Measurements from ENCODE around the gene FBXO4.

Gene FBXO4, protein sequence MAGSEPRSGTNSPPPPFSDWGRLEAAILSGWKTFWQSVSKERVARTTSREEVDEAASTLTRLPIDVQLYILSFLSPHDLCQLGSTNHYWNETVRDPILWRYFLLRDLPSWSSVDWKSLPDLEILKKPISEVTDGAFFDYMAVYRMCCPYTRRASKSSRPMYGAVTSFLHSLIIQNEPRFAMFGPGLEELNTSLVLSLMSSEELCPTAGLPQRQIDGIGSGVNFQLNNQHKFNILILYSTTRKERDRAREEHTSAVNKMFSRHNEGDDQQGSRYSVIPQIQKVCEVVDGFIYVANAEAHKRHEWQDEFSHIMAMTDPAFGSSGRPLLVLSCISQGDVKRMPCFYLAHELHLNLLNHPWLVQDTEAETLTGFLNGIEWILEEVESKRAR

DNA sequence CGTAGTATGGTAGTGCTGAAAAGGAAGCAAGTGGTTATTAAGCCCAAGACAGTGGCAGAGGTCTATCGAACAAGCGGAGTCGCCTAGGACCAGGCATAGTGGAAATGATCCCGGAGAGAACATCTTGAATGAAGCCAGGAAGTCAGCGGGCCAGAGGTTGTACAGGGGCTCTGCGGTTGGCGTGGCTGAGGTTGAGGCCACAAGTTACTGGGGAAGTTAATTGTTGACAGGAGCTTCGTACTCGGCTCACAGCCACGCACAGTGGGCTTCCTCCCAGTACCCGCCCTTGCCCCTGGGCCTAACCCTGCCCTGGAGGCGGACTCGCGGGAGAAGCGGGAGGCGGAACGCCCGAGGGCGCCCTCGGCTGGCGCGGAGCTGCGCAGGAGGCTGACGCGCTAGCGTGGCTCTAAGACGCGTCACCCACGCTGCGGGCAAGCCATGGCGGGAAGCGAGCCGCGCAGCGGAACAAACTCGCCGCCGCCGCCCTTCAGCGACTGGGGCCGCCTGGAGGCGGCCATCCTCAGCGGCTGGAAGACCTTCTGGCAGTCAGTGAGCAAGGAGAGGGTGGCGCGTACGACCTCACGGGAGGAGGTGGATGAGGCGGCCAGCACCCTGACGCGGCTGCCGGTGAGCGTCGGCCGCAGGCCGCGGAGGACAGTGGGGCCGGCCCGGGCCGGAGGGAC is at the start of gene FBXO4:
TSS of gene FBXO4 (plus strand) at position 410 of the 683 bp plus-strand sequence. CDS start at position 439, 29 bp downstream.
- peak; percentile 88 for DNase-seq (ENCODE audit: low read depth)

GRCh38 chr5:41876678-41877077 is 48.4 kb upstream of the FBXO4 start:
- DNase-seq (ENCODE audit: low read depth): no peak

DNA sequence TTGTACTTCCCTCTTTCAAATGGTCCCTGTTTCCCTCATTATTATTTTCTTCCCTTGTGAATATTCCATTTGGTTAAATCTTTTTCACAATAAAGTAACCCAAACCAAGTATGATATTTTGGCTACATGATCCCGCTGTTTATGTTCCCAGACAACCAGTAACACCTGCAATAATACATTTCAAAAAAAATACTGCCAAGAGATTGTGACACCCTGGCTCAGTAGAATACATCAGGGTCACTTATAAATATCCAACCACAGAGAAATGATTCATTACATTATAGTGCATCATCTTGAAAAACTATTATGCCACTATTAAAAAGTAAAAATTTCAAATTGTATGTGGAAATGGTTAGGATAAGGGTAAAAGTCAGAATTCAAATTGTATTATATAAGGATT is 47.7 kb upstream of the FBXO4 start:
- no peak for DNase-seq (ENCODE audit: low read depth)

- no peak for DNase-seq (ENCODE audit: low read depth)
Observed at GRCh38 chr5:41878173-41878572, 46.9 kb upstream of the FBXO4 start.

GRCh38 chr5:41878643-41879478 is 46.2 kb upstream of the FBXO4 start:
- no peak for DNase-seq (ENCODE audit: low read depth)

DNA sequence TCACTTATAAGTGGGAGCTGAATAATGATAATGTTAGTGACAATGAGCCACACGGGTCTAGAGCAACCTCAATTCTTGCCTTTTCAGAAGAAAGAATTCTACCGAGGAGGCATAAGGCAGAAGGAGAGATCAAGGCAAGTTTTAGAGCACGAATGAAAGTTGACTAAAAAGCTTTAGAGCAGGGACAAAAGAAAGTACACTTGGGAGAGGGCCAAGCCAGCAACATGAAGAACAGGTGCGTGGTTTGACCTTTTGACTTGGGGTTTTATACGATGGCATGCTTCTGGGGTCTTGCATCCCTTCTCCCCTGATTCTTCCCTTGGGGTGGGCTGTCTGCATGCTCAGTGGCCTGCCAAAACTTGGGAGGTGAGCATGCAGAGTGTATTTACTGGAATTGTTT is 42.3 kb upstream of the FBXO4 start:
- DNase-seq (ENCODE audit: low read depth): no peak

GRCh38 chr5:41883243-41883642 is 41.8 kb upstream of the FBXO4 start:
- no peak for DNase-seq (ENCODE audit: low read depth)

- no peak for DNase-seq (ENCODE audit: low read depth)
Observed at GRCh38 chr5:41883936-41884335, 41.1 kb upstream of the FBXO4 start.

DNA sequence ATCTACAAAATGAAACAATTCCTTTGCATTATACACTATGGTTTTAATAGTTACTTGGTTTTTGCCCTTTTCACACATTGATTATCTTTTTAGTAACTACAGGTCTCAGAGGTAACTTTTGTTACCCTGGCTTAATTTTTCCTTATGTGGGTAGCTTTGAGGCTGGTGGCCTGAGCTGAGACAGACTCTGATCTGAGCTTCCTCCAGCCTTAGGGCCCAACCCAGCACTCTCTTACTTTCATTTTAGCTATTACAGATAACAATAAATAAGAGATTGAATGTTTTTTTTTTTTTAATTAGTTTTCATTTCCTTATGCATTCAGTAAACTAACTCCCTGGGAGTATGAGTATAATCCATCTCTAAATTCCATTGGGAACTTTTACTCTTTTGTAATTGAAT is 39.8 kb upstream of the FBXO4 start:
- DNase-seq (ENCODE audit: low read depth): no peak

DNA sequence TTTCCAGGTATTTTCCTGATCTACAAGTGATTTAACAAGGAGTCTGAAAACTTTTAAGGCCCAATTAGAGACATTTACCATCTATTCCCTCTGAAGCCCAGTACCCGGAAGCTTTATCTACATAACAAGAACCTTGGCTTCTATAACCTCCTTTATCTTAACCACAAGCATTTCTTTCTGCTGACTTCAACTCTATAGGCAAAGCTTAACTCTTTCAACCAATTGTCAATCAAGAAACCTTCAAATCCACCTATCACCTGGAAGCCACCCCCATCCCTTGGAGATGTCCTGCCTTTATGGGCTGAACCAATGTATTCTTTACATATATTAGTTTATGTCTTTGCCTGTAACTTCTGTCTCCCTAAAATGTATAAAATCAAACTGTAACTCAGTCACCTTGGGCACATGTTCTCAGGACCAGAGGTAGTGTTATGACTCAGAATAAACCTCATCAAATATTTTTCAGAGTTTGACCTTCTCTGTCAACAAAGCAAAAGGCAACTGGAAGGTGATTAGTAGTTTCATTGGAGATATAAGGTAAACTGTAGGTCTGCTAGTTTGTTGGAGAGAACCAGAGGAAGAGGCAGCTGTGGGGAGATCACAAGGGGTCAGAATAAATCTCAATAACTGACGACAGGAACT is 33.9 kb upstream of the FBXO4 start:
- no peak for DNase-seq (ENCODE audit: low read depth)

GRCh38 chr5:41892031-41892430 is 33.0 kb upstream of the FBXO4 start:
- no peak for DNase-seq (ENCODE audit: low read depth)

DNA sequence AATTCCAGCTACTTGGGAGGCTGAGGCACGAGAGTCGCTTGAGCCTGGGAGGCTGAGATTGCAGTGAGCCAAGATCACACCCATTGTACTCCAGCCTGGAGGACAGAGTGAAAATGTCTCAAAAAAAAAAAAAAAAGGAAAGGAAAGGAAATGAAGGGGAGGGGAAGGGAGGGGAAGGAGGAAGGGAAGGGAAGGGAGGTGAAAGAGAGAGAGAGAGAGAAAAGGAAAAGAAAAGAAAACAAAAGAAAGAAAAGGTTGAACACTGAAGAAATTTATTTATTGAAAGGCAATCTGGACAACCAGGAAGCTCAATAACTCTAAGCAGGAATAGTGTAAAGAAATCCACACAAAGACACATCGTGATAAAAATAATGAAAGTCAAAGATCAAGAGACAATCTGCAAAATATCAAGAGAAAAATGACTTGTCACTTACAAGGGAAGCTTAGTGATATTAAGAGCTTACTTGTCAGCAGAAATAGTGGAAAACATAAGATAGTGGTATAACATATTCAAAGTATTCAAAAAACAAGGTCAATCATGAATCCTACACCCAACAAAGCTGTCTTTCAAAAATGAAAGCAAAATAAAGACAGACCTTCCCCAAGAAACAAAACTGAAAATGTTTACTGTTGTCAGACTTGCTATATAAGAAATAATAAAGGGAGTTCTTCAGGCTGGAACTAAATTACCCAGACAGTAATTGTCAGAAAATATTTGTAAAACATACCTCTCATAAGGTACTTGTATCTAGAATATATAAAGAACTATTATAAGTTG is 31.8 kb upstream of the FBXO4 start:
- no peak for DNase-seq (ENCODE audit: low read depth)

DNA sequence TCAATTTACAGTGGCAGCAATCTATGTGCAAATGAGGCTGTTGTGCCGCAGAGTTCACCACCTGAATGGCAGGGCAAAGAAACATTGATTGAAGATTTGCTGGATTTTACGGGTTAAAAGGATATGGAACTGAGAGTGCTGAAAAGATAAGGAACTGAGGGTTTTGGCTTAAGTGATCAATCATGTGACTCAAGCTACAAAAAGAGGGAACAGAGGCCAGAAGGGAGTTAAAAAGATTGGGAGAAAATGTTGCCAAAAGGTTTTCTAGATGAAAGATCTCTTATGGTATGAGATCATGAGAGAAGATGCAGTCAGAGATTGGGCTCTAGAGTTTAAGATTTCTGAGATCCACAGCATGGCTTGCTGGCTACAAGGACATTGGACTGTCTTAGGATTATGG is 28.9 kb upstream of the FBXO4 start:
- DNase-seq (ENCODE audit: low read depth): no peak

GRCh38 chr5:41903382-41903891 is 21.6 kb upstream of the FBXO4 start:
- no peak for DNase-seq (ENCODE audit: low read depth)

- peak; percentile 99 for DNase-seq (ENCODE audit: low read depth)
Observed at GRCh38 chr5:41903892-41904799, 20.9 kb upstream of the FBXO4 start, which contains the start of gene RIMOC1. RIMOC1 (plus strand) TSS chr5:41904344; CDS start chr5:41904368, 24 bp downstream.

DNA sequence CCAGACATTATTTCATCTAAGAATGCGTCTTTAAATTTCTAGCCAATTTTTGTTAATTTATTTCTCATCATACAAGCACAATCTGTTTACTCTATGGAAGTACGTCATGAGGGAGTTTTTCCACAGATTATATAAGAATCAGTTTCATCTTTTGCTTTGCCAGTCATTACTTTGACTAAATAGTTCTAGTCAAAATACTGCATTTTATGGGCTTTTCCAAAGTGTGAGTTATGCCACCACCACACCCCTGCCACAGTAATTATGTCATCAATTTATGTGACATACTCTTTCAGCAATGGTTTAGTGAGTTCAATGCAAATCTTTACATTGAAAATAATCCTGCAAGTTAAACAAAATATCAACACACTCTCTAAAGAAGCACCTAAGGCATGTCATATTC is 18.9 kb upstream of the FBXO4 start:
- DNase-seq (ENCODE audit: low read depth): no peak

DNA sequence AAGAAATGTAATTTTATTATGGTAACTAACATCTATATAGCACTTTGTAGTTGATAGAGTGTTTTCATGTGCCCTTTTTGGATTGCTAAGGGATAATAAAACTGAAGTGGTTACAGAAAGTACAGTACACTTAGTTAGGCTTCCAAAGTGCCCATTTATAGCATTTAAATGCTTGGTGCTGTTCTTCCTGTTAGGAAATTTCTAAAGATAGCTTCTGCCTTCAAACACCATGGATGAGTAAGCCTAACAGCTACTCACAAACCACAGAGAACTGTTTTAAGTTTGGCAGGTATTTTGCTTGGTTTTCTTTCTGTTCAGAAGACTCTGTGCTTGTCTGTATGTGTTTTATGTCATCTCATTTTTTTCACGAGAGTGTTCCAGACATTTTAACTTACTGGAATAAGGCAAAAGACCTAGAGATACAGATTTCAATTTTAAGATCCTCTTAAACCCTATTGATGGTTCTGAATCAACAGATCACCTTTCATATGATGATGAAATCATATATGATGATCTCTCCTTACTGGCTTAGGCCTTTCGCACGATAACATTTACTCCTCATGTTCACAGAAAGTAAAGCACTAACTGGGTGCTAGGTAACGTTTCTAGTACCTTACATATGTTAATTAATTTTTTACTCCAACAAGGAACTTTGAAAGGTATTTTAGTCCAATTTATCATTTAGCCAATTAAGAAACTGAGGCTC is 16.6 kb upstream of the FBXO4 start:
- peak; percentile 44 for DNase-seq (ENCODE audit: low read depth)

- DNase-seq (ENCODE audit: low read depth): no peak
Observed at GRCh38 chr5:41918105-41918504, 7.0 kb upstream of the FBXO4 start.

DNA sequence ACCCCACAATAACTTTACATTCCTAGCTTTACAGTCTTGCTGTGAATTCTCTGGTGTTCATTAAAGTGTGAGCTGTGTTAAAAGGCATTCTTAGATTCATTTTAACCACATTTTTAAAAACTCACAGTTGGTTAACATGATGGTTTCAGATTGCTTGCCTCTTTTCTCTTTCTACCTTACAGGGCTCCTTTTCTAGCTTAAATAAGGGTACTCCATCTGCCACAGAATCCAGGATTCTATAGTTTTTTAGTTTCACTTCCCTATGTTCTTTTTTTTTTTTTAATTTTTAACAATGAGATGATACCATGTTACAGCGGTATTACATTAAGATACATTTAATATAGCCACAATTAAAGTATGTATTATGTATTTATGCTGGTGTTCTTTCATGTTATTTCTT is 3.9 kb upstream of the FBXO4 start:
- no peak for DNase-seq (ENCODE audit: low read depth)

Measured in ELR (cell line).